HG03342 (cell line): ENCODE results near the gene RRAS.

Experiments used
- ATAC-seq: cut with Tn5 transposase; IDR thresholded peaks from one replicate; pipeline ENCODE4 v1.9.1; 2021; ENCODE audit warnings: mild to moderate bottlenecking, moderate library complexity; ENCODE audit not compliant: unreplicated experiment

Gene RRAS

GRCh38 chr19:49655570-49656455 lies 15.9 kb upstream of the RRAS start:
- ATAC-seq = no peak

DNA sequence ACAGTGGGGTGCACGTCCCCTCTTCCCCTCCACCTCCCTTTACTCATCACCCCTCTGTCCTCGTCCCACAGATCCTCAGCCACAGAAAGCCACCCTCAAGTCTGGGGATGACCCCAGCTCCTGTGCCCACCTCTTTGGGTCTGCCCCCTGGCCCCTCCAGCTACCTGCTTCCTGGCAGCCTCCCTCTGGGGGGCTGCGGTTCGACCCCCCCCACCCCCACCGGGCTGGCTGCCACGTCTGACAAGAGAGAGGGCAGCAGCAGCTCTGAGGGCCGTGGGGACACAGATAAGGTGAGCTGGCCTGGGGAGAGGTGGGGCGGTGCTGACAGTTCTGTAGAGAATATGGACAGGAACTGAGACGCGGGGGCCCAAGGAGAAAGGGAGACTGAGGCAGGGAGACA lies 14.6 kb upstream of the RRAS start:
- ATAC-seq = no peak

GRCh38 chr19:49653466-49653806 lies 13.5 kb upstream of the RRAS start:
- ATAC-seq = no peak

GRCh38 chr19:49652551-49653465 lies 12.9 kb upstream of the RRAS start:
- no peak for ATAC-seq

DNA sequence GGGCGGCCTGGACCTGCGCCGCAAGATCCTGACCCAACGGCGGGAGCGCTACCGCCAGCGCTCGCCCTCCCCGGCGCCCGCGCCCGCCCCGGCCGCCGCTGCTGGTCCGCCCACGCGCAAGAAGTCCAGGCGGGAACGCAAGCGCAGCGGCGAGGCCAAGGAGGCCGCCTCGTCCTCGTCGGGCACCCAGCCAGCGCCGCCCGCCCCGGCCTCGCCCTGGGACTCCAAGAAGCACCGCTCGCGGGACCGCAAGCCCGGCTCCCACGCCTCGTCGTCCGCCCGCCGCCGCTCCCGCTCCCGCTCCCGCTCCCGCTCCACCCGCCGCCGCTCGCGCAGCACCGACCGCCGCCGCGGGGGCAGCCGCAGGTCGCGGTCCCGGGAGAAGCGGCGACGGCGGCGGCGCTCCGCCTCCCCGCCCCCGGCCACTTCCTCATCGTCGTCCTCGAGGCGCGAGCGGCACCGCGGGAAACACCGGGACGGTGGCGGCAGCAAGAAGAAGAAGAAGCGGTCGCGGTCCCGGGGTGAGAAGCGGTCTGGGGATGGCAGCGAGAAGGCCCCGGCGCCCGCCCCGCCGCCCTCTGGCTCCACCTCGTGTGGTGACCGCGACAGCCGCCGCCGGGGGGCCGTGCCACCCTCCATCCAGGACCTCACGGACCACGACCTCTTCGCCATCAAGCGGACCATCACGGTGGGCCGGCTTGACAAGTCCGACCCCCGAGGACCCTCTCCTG lies 12.0 kb upstream of the RRAS start:
- no peak for ATAC-seq

DNA sequence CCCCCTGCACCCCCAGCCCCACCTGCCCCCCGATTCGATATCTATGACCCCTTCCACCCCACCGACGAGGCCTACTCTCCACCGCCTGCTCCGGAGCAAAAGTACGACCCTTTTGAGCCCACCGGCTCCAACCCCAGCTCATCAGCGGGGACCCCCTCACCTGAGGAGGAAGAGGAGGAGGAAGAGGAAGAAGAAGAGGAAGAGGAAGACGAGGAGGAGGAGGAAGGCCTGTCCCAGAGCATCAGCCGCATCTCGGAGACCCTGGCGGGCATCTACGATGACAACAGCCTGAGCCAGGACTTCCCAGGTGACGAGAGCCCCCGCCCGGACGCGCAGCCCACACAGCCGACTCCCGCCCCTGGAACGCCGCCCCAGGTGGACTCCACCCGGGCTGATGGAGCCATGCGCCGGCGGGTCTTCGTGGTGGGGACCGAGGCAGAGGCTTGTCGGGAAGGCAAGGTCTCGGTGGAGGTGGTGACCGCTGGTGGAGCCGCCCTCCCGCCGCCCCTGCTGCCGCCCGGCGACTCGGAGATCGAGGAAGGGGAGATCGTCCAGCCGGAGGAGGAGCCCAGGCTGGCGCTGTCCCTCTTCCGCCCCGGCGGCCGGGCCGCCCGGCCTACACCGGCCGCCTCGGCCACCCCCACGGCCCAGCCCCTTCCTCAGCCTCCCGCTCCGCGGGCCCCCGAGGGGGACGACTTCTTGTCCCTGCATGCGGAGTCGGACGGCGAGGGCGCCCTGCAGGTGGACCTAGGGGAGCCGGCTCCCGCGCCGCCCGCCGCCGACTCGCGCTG lies 11.3 kb upstream of the RRAS start:
- ATAC-seq = no peak

GRCh38 chr19:49646586-49646985 lies 6.6 kb upstream of the RRAS start:
- no peak for ATAC-seq

DNA sequence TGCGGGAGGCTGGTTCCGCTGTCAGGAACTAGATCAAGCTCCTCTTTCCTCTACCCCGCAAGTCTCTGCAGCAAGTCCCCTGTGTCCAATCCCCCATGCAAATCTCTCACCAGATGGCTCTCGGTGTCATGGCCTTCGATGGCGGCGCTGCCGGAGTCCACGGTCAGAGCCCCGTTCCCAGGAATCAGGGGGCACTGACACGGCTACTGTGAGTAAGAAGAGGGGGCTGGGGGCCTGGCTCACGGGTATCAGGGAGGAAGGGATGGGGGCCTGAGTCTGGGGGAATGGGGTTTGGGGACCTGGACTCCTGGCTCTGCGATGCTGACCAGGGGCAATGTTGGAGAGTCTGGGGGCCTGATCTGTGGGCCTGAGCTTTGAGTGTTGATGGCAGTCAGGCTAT lies 6.1 kb upstream of the RRAS start:
- no peak for ATAC-seq

DNA sequence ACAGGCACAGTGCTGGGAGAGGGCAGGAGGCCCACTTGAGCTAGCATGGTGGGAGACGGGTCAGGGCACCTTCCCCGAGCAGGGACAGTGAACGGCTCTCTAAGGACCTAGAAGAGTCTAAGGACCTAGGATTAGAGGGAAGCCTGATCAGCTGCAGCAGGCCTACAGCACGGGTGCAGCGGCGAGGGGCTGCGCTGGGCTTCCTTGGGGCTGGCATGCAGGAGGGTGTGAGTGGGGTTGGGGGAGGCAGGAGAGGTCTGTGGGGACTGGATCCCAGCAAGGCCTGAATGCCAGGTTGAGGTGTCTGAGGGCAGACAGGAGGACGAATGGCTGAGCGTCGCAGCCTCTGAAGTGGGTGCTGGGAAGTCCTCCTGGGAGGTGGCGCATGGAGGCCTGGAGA lies 5.6 kb upstream of the RRAS start:
- no peak for ATAC-seq

- ATAC-seq = no peak
These were observed 3.5 kb upstream of the RRAS start for GRCh38 chr19:49643466-49643865.

- ATAC-seq = no peak
These were observed 2.6 kb upstream of the RRAS start for GRCh38 chr19:49642492-49643035.

GRCh38 chr19:49641688-49642491 lies 1.9 kb upstream of the RRAS start, which contains the start of gene SCAF1:
Gene SCAF1 (plus strand): TSS chr19:49642209. CDS start chr19:49645027, 2,818 bp downstream.
- ATAC-seq = peak; percentile 50

DNA sequence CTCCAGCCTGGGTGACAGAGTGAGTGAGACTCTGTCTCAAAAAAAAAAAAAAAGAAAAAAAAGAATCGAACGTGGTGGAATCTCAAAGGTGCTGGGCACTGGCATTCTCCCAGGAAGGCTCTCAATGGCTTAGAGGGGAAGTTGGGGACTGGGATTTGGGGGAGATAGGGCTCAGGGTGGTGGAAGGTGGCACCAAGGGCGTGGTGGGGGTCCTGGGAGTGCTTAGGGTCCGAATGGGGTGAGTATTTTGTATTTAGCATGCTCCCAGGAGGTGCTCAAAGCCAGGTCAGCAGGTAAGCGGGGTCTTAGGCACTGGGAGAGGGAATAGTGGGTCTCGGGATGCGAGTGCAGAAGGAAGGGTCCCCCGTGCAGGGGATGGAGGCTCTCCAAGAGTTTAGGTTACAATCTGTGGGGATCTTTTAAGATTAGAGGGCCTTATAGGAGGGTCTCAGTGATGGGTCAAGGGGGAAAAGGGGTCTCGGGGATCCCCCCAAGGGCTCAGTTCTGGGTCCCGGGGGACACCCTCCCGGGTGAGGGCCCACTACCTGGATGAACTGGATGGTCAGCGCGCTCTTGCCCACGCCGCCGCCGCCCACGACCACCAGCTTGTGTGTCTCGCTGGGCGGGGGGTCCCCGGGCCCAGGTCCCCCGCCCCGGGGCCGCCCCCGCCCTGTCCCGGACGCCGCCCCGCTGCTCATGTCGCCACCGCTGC lies 386 bp downstream of the RRAS start:
- no peak for ATAC-seq

- ATAC-seq = no peak
These were observed 1.9 kb downstream of the RRAS start for GRCh38 chr19:49637821-49638738.

- ATAC-seq = no peak
These were observed 3.6 kb downstream of the RRAS start for GRCh38 chr19:49636233-49636932.

GRCh38 chr19:49635530-49636232 lies 4.3 kb downstream of the RRAS start:
- no peak for ATAC-seq
